ENCODE data around the gene C1D.
"Not testable (repeated sequence)": the region's sequence is repeated elsewhere in the genome, so short reads cannot be mapped to it uniquely, and the experiment has no call there.

C1D gene

DNA sequence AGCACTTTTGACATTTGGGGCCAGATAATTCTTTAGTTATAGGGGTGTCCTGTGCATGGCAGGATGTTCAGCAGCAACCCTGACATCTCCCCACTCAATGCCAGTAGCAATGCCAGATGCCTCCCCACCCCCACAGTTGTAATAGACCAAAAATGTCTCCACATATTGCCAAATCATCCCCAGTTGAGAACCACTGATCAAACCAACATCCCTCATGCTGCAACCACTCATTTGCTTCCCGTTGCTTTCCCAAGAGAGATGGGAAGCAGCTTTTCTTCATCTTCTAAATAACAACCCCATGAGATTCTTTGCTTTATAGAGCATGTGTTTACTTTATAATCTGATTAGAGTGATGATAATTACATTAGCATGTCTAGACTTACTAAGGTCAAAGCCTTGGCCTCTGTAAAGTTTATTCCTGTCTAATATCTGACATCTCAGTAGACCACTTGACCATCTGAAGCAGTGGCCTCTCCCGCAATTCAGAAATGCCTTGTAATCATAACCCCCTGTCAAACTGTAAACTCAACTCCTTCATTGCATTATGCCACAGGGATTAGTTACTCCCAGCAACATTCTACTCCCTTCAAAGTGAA is 28.7 kb upstream of the C1D start:
- POLR2A ChIA-PET: no interaction called here
- CTCF ChIA-PET: interaction anchor here (2.1 to 2.5 kb wide), 2 partner anchors 10 to 31 kb away, joined by 4 to 6 read pairs; no protein-coding TSS in a partner anchor

DNA sequence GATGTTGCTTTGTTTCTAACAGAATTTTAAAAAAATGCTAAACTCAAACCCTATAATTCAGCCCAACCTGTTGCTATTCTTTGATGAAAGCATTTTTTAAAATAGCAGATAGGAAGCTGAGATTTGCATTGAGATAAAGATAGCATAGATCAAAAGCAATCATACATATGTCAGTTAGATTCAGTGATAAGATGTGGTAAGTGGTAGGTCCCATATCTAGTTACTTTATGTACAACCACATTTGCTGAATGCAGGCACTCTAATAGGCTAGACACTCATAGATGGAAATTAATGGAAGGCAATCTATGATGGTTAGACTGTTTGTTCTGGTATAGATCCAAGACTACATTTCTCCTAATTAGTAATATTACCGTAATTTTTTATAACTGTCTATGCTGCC is 27.2 kb upstream of the C1D start:
- H3K4me3 ChIP-seq (ENCODE audit: low read depth, low read length): no peak overlapping the region
- ChIA-PET CTCF (no interaction called here), POLR2A (no interaction called here)
- TF ChIP-seq, protein P1, sequence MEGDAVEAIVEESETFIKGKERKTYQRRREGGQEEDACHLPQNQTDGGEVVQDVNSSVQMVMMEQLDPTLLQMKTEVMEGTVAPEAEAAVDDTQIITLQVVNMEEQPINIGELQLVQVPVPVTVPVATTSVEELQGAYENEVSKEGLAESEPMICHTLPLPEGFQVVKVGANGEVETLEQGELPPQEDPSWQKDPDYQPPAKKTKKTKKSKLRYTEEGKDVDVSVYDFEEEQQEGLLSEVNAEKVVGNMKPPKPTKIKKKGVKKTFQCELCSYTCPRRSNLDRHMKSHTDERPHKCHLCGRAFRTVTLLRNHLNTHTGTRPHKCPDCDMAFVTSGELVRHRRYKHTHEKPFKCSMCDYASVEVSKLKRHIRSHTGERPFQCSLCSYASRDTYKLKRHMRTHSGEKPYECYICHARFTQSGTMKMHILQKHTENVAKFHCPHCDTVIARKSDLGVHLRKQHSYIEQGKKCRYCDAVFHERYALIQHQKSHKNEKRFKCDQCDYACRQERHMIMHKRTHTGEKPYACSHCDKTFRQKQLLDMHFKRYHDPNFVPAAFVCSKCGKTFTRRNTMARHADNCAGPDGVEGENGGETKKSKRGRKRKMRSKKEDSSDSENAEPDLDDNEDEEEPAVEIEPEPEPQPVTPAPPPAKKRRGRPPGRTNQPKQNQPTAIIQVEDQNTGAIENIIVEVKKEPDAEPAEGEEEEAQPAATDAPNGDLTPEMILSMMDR (IDR thresholded peaks at IDR 0.05; ENCODE audit: insufficient read depth, low read length, missing control alignments): no peak
- DNase-seq (ENCODE audit: low read depth, low spot score): no peak

More for the DNA sequence above, 28.7 kb upstream of the C1D start:
- DNase-seq (ENCODE audit: low read depth, low spot score): no peak
- no peak overlapping the region for H3K4me3 ChIP-seq (ENCODE audit: low read depth, low read length)
- TF ChIP-seq, protein P1 (IDR thresholded peaks at IDR 0.05; ENCODE audit: insufficient read depth, low read length, missing control alignments): no peak

DNA sequence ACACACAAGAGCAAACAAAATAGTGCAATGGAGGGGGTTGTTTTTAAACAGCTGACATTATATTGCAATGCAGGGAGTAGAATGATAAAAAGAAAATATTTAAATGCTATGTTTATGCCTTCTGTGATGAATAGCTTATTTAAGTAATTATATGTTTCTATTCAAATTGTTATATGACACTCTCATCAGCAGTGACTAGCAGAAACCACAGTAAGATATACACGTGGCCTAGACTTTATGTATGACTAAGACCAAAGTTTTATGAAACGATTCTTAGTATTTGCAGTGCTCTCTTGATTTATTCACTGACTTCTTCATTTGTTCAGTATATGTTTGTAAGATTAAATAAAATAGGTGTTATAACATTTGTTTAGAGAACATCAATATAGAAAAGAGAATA is 26.1 kb upstream of the C1D start:
- TF ChIP-seq, protein P1 (IDR thresholded peaks at IDR 0.05; ENCODE audit: insufficient read depth, low read length, missing control alignments): no peak
- CTCF ChIA-PET: interaction anchor here (1.4 kb wide), 1 partner anchor 33 kb away, joined by 6 read pairs; no protein-coding TSS in a partner anchor
- DNase-seq (ENCODE audit: low read depth, low spot score): no peak
- POLR2A ChIA-PET: no interaction called here
- no peak overlapping the region for H3K4me3 ChIP-seq (ENCODE audit: low read depth, low read length)

DNA sequence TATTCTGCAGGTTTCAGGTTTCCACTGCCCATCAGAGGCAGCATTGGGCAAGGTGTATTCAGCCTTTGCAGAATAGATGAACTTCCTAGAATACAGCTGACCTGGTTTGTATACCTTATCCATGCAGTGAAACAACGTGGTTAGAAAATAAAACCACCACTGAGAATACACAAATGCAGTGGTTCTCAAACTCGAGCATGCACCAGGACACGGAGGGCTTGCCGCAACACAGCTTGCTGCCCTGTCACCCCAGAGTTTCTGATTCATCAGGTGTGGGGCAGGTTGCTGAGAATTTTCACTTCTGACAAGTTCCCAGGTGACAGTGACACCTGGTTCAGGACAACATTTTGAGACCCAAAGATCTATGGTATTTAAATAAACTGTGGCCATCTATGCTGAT is 23.4 kb upstream of the C1D start:
- DNase-seq (ENCODE audit: low read depth, low spot score): no peak
- TF ChIP-seq, protein P1 (IDR thresholded peaks at IDR 0.05; ENCODE audit: insufficient read depth, low read length, missing control alignments): no peak
- CTCF ChIA-PET: interaction anchor here (2.0 kb wide), 1 partner anchor 36 kb away, joined by 11 read pairs; no protein-coding TSS in a partner anchor
- H3K4me3 ChIP-seq (ENCODE audit: low read depth, low read length): no peak overlapping the region
- POLR2A ChIA-PET: no interaction called here

DNA sequence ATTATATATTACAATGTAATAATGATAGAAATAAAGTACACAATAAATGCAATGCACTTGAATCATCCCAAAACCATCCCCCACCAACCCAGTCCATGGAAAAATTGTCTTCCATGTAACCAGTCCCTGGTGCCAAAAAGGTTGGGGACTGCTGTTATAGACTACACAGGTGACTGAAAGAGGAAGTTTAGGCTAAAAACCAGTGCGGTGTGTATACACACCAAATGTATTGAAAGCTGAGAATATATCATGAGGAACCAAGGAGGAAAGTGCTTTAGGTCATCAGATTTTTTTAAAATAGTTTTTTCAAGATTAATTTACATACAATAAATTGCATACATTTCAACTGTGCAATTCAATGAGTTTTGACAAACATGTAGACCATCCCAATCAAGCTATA is 20.5 kb upstream of the C1D start:
- ChIA-PET CTCF (interaction anchor here (1.2 kb wide), 1 partner anchor 112 kb away, joined by 4 read pairs; no protein-coding TSS in a partner anchor), POLR2A (no interaction called here)
- DNase-seq (ENCODE audit: low read depth, low spot score): no peak
- no peak overlapping the region for H3K4me3 ChIP-seq (ENCODE audit: low read depth, low read length)
- TF ChIP-seq, protein P1 (IDR thresholded peaks at IDR 0.05; ENCODE audit: insufficient read depth, low read length, missing control alignments): no peak

DNA sequence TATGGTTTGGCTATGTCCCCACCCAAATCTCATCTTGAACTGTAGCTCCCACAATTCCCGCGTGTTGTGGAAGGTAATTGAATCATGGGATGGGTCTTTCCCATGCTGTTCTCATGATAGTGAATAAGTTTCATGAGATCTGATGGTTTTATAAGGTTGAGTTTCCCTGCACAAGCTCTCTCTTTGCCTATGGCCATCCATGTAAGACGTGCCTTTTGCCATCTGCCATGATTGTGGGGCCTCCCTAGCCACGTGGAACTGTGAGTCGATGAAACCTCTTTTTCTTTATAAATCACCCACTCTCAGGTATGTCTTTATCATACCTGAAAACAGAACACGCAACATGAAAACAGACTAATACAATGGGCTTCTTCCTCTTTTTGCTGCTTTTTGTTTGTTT is 11.2 kb upstream of the C1D start:
- POLR2A ChIA-PET: no interaction called here
- TF ChIP-seq, protein P1 (IDR thresholded peaks at IDR 0.05; ENCODE audit: insufficient read depth, low read length, missing control alignments): no peak
- no peak overlapping the region for H3K4me3 ChIP-seq (ENCODE audit: low read depth, low read length)
- no peak for DNase-seq (ENCODE audit: low read depth, low spot score)
- CTCF ChIA-PET: no interaction called here

DNA sequence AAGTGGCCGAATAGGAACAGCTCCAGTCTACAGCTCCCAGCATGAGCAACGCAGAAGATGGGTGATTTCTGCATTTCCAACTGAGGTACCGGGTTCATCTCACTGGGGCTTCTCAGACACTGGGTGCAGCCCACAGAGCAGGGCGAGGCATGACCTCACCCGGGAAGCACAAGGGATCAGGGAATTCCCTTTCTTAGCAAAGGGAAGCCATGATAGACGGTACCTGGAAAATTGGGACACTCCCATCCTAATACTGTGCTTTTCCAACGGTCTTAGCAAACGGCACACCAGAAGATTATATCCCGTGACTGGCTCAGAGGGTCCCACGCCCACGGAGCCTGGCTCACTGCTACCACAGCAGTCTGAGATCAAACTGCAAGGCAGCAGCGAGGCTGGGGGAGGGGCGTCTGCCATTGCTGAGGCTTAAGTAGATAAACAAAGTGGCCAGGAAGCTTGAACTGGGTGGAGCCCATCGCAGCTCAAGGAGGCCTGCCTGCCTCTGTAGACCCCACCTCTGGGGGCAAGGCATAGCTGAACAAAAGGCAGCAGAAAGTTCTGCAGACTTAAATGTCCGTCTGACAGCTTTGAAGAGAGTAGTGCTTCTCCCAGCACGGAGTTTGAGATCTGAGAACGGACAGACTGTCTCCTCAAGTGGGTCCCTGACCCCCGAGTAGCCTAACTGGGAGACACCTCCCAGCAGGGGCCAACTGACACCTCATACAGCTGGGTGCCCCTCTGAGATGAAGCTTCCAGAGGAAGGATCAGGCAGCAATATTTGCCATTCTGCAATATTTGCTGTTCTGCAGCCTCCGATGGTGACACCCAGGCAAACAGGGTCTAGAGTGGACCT is 1.2 kb upstream of the C1D start:
- CTCF ChIA-PET; DNase-seq (ENCODE audit: low read depth, low spot score); POLR2A ChIA-PET; H3K4me3 ChIP-seq (ENCODE audit: low read depth, low read length): not testable (repeated sequence)
